Neural progenitor cell (in vitro differentiated cells): ENCODE measurements around the gene CHRNA10.

Experiments used
- EZH2 ChIP-seq: fragments of 200-600 bp; sonication (generic); IDR thresholded peaks from 2 replicates; pipeline ENCODE4 v1.6.1; 2017; ENCODE audit warnings: antibody characterized with exemption, mild to moderate bottlenecking, moderate library complexity
- EZH2phosphoT487 ChIP-seq: fragments of 200-600 bp; sonication (generic); IDR thresholded peaks from 2 replicates; pipeline ENCODE4 v1.6.1; 2017; ENCODE audit warnings: antibody characterized with exemption
- TF ChIP-seq, protein P1 (sequence below): fragments of 200-600 bp; sonication (generic); IDR thresholded peaks from 2 replicates; pipeline ENCODE4 v1.5.1; 2017; ENCODE audit warnings: antibody characterized with exemption, mild to moderate bottlenecking

DNA sequence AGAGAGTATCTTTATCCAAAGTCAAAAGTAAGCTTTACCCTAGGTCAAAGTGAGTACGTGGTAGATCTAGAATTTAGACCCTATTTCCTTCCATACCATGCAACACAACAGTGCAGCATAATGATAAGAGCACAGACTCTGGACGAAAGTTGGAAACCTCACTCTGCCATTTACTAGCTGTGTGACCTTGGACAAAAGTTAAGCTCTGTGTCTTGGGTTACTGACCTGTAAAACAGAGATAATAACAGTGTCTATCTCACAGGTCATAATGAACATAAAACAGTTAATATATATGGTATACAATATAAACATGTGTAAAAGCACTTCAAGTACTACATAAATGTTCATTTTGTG is 13.6 kb upstream of the CHRNA10 start:
- TF ChIP-seq, protein P1, sequence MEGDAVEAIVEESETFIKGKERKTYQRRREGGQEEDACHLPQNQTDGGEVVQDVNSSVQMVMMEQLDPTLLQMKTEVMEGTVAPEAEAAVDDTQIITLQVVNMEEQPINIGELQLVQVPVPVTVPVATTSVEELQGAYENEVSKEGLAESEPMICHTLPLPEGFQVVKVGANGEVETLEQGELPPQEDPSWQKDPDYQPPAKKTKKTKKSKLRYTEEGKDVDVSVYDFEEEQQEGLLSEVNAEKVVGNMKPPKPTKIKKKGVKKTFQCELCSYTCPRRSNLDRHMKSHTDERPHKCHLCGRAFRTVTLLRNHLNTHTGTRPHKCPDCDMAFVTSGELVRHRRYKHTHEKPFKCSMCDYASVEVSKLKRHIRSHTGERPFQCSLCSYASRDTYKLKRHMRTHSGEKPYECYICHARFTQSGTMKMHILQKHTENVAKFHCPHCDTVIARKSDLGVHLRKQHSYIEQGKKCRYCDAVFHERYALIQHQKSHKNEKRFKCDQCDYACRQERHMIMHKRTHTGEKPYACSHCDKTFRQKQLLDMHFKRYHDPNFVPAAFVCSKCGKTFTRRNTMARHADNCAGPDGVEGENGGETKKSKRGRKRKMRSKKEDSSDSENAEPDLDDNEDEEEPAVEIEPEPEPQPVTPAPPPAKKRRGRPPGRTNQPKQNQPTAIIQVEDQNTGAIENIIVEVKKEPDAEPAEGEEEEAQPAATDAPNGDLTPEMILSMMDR = no peak
- TF ChIP-seq EZH2 = no peak
- no peak for TF ChIP-seq EZH2phosphoT487
